ENCODE measurements around the gene P3H2.
"Not testable (repeated sequence)": the region's sequence is repeated elsewhere in the genome, so short reads cannot be mapped to it uniquely, and the experiment has no call there.

The P3H2 gene

DNA sequence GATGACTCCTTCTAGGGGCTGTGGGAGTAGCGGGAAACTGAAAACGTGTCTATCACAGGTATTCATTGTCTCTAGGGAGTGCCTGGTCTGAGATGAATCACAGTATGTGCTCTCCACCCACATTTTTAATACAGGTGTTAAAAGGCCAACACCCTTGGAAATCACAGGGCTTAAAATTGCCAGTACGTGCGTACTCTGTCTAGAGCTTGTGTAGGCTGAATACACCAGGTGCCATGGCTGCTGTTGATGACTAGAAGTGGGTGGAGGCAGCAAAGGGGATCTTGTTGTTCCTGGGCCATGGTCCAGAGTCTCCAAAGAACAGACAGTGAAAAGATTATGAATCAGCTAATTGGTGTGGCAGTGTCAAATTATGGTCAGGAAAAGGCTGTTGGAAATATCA, 35.1 kb upstream of the P3H2 start:
- no peak for ATAC-seq

DNA sequence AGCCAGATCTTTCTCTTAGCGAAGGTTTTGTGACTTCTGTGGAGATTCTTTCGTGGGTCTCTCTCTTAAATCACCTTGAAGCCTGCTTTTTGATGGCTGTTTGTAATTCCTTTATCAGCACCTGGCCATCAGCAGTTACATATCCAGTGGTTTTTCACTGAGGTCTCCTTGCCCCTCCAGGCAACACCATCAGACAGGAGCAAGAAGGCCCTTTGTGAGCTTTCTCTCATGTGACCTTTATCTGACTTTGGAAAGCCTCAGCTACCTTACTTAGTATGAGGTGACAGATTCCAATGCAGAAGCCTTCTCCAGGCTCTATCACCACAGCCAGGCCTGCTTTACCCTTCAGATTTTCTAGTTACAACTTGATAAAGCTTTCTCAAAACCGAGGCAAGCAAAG, 30.0 kb upstream of the P3H2 start:
- no peak for ATAC-seq
- TF ChIP-seq, protein P1, sequence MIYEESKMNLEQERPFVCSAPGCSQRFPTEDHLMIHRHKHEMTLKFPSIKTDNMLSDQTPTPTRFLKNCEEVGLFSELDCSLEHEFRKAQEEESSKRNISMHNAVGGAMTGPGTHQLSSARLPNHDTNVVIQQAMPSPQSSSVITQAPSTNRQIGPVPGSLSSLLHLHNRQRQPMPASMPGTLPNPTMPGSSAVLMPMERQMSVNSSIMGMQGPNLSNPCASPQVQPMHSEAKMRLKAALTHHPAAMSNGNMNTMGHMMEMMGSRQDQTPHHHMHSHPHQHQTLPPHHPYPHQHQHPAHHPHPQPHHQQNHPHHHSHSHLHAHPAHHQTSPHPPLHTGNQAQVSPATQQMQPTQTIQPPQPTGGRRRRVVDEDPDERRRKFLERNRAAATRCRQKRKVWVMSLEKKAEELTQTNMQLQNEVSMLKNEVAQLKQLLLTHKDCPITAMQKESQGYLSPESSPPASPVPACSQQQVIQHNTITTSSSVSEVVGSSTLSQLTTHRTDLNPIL (CRISPR knock-in tag; IDR thresholded peaks at IDR 0.05; ENCODE audit: low read depth) = no peak
- TF ChIP-seq ZFP30 (CRISPR knock-in tag; IDR thresholded peaks at IDR 0.05) (no peak), TCF4 (CRISPR knock-in tag; IDR thresholded peaks at IDR 0.05; ENCODE audit: borderline replicate concordance) (no peak), BACH2 (CRISPR knock-in tag; IDR thresholded peaks at IDR 0.05; ENCODE audit: borderline replicate concordance) (no peak), ZNF70 (CRISPR knock-in tag; IDR thresholded peaks at IDR 0.05) (no peak), ZFP3 (CRISPR knock-in tag; IDR thresholded peaks at IDR 0.05) (no peak), ZNF8 (CRISPR knock-in tag; IDR thresholded peaks at IDR 0.05) (no peak), ARNTL (CRISPR knock-in tag; IDR thresholded peaks at IDR 0.05; ENCODE audit: borderline replicate concordance, low read depth) (no peak), CSDC2 (CRISPR knock-in tag; IDR thresholded peaks at IDR 0.05) (no peak), ISL1 (CRISPR knock-in tag; IDR thresholded peaks at IDR 0.05) (no peak), ZC3H10 (CRISPR knock-in tag; IDR thresholded peaks at IDR 0.05) (no peak)
- TF ChIP-seq, protein P2, sequence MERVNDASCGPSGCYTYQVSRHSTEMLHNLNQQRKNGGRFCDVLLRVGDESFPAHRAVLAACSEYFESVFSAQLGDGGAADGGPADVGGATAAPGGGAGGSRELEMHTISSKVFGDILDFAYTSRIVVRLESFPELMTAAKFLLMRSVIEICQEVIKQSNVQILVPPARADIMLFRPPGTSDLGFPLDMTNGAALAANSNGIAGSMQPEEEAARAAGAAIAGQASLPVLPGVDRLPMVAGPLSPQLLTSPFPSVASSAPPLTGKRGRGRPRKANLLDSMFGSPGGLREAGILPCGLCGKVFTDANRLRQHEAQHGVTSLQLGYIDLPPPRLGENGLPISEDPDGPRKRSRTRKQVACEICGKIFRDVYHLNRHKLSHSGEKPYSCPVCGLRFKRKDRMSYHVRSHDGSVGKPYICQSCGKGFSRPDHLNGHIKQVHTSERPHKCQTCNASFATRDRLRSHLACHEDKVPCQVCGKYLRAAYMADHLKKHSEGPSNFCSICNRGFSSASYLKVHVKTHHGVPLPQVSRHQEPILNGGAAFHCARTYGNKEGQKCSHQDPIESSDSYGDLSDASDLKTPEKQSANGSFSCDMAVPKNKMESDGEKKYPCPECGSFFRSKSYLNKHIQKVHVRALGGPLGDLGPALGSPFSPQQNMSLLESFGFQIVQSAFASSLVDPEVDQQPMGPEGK (CRISPR knock-in tag; IDR thresholded peaks at IDR 0.05; ENCODE audit: borderline replicate concordance) = no peak
- TF ChIP-seq, protein P3, sequence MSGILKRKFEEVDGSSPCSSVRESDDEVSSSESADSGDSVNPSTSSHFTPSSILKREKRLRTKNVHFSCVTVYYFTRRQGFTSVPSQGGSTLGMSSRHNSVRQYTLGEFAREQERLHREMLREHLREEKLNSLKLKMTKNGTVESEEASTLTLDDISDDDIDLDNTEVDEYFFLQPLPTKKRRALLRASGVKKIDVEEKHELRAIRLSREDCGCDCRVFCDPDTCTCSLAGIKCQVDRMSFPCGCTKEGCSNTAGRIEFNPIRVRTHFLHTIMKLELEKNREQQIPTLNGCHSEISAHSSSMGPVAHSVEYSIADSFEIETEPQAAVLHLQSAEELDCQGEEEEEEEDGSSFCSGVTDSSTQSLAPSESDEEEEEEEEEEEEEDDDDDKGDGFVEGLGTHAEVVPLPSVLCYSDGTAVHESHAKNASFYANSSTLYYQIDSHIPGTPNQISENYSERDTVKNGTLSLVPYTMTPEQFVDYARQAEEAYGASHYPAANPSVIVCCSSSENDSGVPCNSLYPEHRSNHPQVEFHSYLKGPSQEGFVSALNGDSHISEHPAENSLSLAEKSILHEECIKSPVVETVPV (CRISPR knock-in tag; IDR thresholded peaks at IDR 0.05) = no peak
- TF ChIP-seq, protein P4, sequence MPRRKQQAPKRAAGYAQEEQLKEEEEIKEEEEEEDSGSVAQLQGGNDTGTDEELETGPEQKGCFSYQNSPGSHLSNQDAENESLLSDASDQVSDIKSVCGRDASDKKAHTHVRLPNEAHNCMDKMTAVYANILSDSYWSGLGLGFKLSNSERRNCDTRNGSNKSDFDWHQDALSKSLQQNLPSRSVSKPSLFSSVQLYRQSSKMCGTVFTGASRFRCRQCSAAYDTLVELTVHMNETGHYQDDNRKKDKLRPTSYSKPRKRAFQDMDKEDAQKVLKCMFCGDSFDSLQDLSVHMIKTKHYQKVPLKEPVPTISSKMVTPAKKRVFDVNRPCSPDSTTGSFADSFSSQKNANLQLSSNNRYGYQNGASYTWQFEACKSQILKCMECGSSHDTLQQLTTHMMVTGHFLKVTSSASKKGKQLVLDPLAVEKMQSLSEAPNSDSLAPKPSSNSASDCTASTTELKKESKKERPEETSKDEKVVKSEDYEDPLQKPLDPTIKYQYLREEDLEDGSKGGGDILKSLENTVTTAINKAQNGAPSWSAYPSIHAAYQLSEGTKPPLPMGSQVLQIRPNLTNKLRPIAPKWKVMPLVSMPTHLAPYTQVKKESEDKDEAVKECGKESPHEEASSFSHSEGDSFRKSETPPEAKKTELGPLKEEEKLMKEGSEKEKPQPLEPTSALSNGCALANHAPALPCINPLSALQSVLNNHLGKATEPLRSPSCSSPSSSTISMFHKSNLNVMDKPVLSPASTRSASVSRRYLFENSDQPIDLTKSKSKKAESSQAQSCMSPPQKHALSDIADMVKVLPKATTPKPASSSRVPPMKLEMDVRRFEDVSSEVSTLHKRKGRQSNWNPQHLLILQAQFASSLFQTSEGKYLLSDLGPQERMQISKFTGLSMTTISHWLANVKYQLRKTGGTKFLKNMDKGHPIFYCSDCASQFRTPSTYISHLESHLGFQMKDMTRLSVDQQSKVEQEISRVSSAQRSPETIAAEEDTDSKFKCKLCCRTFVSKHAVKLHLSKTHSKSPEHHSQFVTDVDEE (CRISPR knock-in tag; IDR thresholded peaks at IDR 0.05) = no peak
- TF ChIP-seq, protein P5, sequence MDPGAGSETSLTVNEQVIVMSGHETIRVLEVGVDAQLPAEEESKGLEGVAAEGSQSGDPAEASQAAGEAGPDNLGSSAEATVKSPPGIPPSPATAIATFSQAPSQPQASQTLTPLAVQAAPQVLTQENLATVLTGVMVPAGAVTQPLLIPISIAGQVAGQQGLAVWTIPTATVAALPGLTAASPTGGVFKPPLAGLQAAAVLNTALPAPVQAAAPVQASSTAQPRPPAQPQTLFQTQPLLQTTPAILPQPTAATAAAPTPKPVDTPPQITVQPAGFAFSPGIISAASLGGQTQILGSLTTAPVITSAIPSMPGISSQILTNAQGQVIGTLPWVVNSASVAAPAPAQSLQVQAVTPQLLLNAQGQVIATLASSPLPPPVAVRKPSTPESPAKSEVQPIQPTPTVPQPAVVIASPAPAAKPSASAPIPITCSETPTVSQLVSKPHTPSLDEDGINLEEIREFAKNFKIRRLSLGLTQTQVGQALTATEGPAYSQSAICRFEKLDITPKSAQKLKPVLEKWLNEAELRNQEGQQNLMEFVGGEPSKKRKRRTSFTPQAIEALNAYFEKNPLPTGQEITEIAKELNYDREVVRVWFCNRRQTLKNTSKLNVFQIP (CRISPR knock-in tag; IDR thresholded peaks at IDR 0.05; ENCODE audit: borderline replicate concordance, low read depth) = no peak

More for the DNA sequence above, 35.1 kb upstream of the P3H2 start:
- TF ChIP-seq PPARA (CRISPR knock-in tag; IDR thresholded peaks at IDR 0.05; ENCODE audit: borderline replicate concordance) (no peak), ESRRG (CRISPR knock-in tag; IDR thresholded peaks at IDR 0.05) (no peak), GLIS3 (CRISPR knock-in tag; IDR thresholded peaks at IDR 0.05) (no peak), ZNF8 (CRISPR knock-in tag; IDR thresholded peaks at IDR 0.05) (no peak), ZNF70 (CRISPR knock-in tag; IDR thresholded peaks at IDR 0.05) (no peak), TCF4 (CRISPR knock-in tag; IDR thresholded peaks at IDR 0.05; ENCODE audit: borderline replicate concordance) (no peak), SNAI2 (CRISPR knock-in tag; IDR thresholded peaks at IDR 0.05) (no peak), ZFP30 (CRISPR knock-in tag; IDR thresholded peaks at IDR 0.05) (no peak)
- TF ChIP-seq, protein P1 (CRISPR knock-in tag; IDR thresholded peaks at IDR 0.05; ENCODE audit: low read depth) = no peak

DNA sequence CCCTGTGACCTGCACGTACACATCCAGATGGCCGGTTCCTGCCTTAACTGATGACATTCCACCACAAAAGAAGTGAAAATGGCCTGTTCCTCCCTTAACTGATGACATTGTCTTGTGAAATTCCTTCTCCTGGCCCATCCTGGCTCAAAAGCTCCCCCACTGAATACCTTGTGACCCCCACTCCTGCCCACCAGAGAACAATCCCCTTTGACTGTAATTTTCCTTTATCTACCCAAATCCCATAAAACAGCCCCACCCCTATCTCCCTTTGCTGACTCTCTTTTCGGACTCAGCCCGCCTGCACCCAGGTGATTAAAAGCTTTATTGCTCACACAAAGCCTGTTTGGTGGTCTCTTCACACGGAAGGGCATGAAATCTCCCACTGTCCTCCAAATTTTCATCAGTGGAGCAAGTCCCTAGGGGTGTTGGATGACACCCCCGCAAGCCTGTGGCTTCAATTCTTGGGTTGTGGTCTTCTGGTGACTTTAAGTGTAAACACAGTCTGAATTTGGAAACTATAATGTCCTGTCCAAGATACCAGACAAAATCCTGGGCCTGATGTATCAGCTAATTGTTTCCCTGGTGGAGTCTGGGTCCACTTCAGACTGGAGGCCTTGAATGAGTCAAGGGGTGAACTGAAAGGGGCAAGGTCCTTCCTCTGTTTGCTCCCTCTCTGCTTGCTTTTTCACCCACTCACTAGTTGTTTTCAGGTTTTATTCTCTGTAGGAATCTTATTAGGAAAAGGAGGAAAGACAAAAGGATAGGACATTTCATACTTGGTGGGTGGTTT, 29.3 kb upstream of the P3H2 start:
- ATAC-seq = not testable (repeated sequence)

DNA sequence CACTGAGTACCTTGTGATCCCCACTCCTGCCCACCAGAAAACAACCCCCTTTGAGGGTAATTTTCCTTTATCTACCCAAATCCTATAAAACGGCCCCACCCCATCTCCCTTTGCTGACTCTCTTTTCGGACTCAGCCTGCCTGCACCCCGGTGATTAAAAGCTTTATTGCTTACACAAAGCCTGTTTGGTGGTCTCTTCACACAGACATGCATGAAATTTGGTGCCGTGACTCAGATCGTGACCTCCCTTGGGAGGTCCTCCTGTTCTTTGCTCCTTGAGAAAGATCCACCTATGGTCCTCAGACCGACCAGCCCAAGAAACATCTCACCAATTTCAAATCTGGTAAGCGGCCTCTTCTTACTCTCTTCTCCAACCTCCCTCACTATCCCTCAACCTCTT, 24.1 kb upstream of the P3H2 start:
- ATAC-seq = not testable (repeated sequence)
